IPS-15b (cell line): ENCODE measurements around the gene CYREN.

ENCODE experiments used
- H3K27me3 ChIP-seq: one replicate; pipeline ENCODE4 v1.6.1; 2013; ENCODE audit warnings: low read length; ENCODE audit not compliant: control insufficient read depth, insufficient read depth
- H3K36me3 ChIP-seq: one replicate; pipeline ENCODE4 v1.6.1; 2013; ENCODE audit warnings: low read length; ENCODE audit not compliant: control insufficient read depth, insufficient read depth
- H3K4me1 ChIP-seq: one replicate; pipeline ENCODE4 v1.6.1; 2013; ENCODE audit warnings: mild to moderate bottlenecking, low read length; ENCODE audit not compliant: control insufficient read depth, insufficient read depth
- H3K4me3 ChIP-seq: one replicate; pipeline ENCODE4 v1.5.1; 2013; ENCODE audit warnings: low read depth, low read length
- H3K9ac ChIP-seq: one replicate; pipeline ENCODE4 v1.6.1; 2013; ENCODE audit warnings: low read depth, mild to moderate bottlenecking, low read length
- H3K9me3 ChIP-seq: one replicate; pipeline ENCODE4 v1.6.1; 2013; ENCODE audit warnings: mild to moderate bottlenecking, low read length; ENCODE audit not compliant: control insufficient read depth, insufficient read depth

The CYREN gene

GRCh38 chr7:135162382-135163001 is 8.0 kb downstream of the CYREN start:
- H3K9me3 ChIP-seq: no peaks in the 10 kb centered on the region
- H3K4me1 ChIP-seq: peaks cover 5% of the 10 kb centered on the region
- no peak overlapping the region for H3K4me3 ChIP-seq
- H3K27me3 ChIP-seq: no peaks in the 10 kb centered on the region
- no peak overlapping the region for H3K9ac ChIP-seq
- H3K36me3 ChIP-seq: peaks cover 33% of the 10 kb centered on the region

- peaks cover 25% of the 10 kb centered on the region for H3K36me3 ChIP-seq
- H3K4me3 ChIP-seq: no peak overlapping the region
- H3K9me3 ChIP-seq: no peaks in the 10 kb centered on the region
- H3K27me3 ChIP-seq: no peaks in the 10 kb centered on the region
- H3K9ac ChIP-seq: no peak overlapping the region
- H3K4me1 ChIP-seq: peaks cover 5% of the 10 kb centered on the region
These were observed 8.8 kb downstream of the CYREN start for GRCh38 chr7:135161669-135162068.

GRCh38 chr7:135160858-135161653 is 9.5 kb downstream of the CYREN start:
- H3K27me3 ChIP-seq: no peaks in the 10 kb centered on the region
- H3K9me3 ChIP-seq: no peaks in the 10 kb centered on the region
- H3K9ac ChIP-seq: no peak overlapping the region
- H3K4me1 ChIP-seq: peaks cover 5% of the 10 kb centered on the region
- H3K4me3 ChIP-seq: no peak overlapping the region
- peaks cover 19% of the 10 kb centered on the region for H3K36me3 ChIP-seq

- Histone ChIP-seq H3K9me3 (no peaks in the 10 kb centered on the region), H3K27me3 (no peaks in the 10 kb centered on the region), H3K9ac (no peak overlapping the region), H3K36me3 (peaks cover 15% of the 10 kb centered on the region), H3K4me3 (no peak overlapping the region), H3K4me1 (peaks cover 5% of the 10 kb centered on the region)
These were observed 10.2 kb downstream of the CYREN start for GRCh38 chr7:135160098-135160857.

- Histone ChIP-seq H3K9ac (no peak overlapping the region), H3K9me3 (no peaks in the 10 kb centered on the region), H3K36me3 (peaks cover 11% of the 10 kb centered on the region), H3K4me1 (peaks cover 5% of the 10 kb centered on the region), H3K27me3 (no peaks in the 10 kb centered on the region), H3K4me3 (no peak overlapping the region)
These were observed 11.0 kb downstream of the CYREN start for GRCh38 chr7:135159359-135160085.

- no peaks in the 10 kb centered on the region for H3K9me3 ChIP-seq
- no peak overlapping the region for H3K9ac ChIP-seq
- no peaks in the 10 kb centered on the region for H3K27me3 ChIP-seq
- H3K4me1 ChIP-seq: peaks cover 5% of the 10 kb centered on the region
- no peak overlapping the region for H3K4me3 ChIP-seq
- H3K36me3 ChIP-seq: peaks cover 8% of the 10 kb centered on the region
These were observed 11.6 kb downstream of the CYREN start for GRCh38 chr7:135158874-135159273.

GRCh38 chr7:135158141-135158655 is 12.3 kb downstream of the CYREN start:
- Histone ChIP-seq H3K9ac (no peak overlapping the region), H3K27me3 (no peaks in the 10 kb centered on the region), H3K36me3 (peaks cover 8% of the 10 kb centered on the region), H3K9me3 (no peaks in the 10 kb centered on the region), H3K4me1 (peaks cover 5% of the 10 kb centered on the region), H3K4me3 (no peak overlapping the region)

- Histone ChIP-seq H3K4me1 (peaks cover 5% of the 10 kb centered on the region), H3K9me3 (no peaks in the 10 kb centered on the region), H3K27me3 (no peaks in the 10 kb centered on the region), H3K9ac (no peak overlapping the region), H3K4me3 (no peak overlapping the region), H3K36me3 (no peaks in the 10 kb centered on the region)
These were observed 14.2 kb downstream of the CYREN start for GRCh38 chr7:135156290-135156689.

- H3K9me3 ChIP-seq: no peaks in the 10 kb centered on the region
- H3K4me1 ChIP-seq: no peaks in the 10 kb centered on the region
These were observed 15.8 kb downstream of the CYREN start for GRCh38 chr7:135154734-135155133.

GRCh38 chr7:135152442-135152841 is 18.1 kb downstream of the CYREN start:
- H3K9me3 ChIP-seq: no peaks in the 10 kb centered on the region
- no peak overlapping the region for H3K4me3 ChIP-seq
- H3K36me3 ChIP-seq: no peaks in the 10 kb centered on the region
- H3K4me1 ChIP-seq: peaks cover 3% of the 10 kb centered on the region
- H3K27me3 ChIP-seq: no peaks in the 10 kb centered on the region
- no peak overlapping the region for H3K9ac ChIP-seq

More at GRCh38 chr7:135154734-135155133, 15.8 kb downstream of the CYREN start:
- Histone ChIP-seq H3K9ac (no peak overlapping the region), H3K27me3 (no peaks in the 10 kb centered on the region), H3K4me3 (no peak overlapping the region), H3K36me3 (no peaks in the 10 kb centered on the region)

GRCh38 chr7:135151533-135151932 is 19.0 kb downstream of the CYREN start:
- H3K36me3 ChIP-seq: no peaks in the 10 kb centered on the region
- peaks cover 7% of the 10 kb centered on the region for H3K4me1 ChIP-seq
- H3K4me3 ChIP-seq: no peak overlapping the region
- no peak overlapping the region for H3K9ac ChIP-seq
- no peaks in the 10 kb centered on the region for H3K9me3 ChIP-seq
- no peaks in the 10 kb centered on the region for H3K27me3 ChIP-seq
